ENCODE measurements around the gene KRTAP3-3. TPM values are rescaled to one million over a fixed set of nuclear protein-coding genes. Genes with fewer than 3 reads are reported as not detected.

The KRTAP3-3 gene
- total RNA-seq, 1 donor from 2014 or later, result not detected

DNA sequence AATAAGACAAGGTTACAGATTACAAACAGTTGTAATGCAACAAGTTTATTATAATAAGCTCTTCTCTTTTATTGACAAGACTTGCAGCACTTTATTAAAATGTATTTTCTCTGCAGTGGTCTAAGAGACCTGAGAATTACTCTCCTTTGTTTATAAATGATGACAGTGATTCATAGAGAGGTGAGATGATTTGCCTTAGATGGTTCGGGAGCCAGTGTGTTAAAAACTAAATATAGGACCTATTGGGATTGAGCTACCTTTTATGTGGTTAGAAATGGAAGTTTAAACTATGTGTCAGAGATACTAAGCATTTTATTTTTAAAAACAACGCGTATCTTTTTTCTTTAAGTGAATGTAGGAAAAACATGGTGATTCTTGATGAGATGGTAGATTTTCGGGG lies 2.9 kb upstream of the KRTAP3-3 start:
- no peak for DNase-seq (ENCODE audit: extremely low spot score, unreplicated experiment)
- Mint-ChIP-seq H3K27ac (ENCODE audit: unreplicated experiment) (no peak overlapping the region), H3K4me3 (ENCODE audit: unreplicated experiment) (no peak overlapping the region), H3K36me3 (ENCODE audit: unreplicated experiment) (no peaks in the 10 kb centered on the region), H3K9me3 (ENCODE audit: unreplicated experiment) (no peaks in the 10 kb centered on the region), H3K4me1 (ENCODE audit: unreplicated experiment) (no peaks in the 10 kb centered on the region), H3K27me3 (ENCODE audit: unreplicated experiment) (peaks cover 4% of the 10 kb centered on the region)
- no peak for TF ChIP-seq CTCF (IDR thresholded peaks at IDR 0.05)

GRCh38 chr17:40995116-40995515 lies 1.2 kb upstream of the KRTAP3-3 start:
- Mint-ChIP-seq H3K9me3 (ENCODE audit: unreplicated experiment) (no peaks in the 10 kb centered on the region), H3K36me3 (ENCODE audit: unreplicated experiment) (no peaks in the 10 kb centered on the region), H3K27ac (ENCODE audit: unreplicated experiment) (no peak overlapping the region), H3K4me1 (ENCODE audit: unreplicated experiment) (no peaks in the 10 kb centered on the region), H3K4me3 (ENCODE audit: unreplicated experiment) (no peak overlapping the region), H3K27me3 (ENCODE audit: unreplicated experiment) (peaks cover 4% of the 10 kb centered on the region)
- TF ChIP-seq CTCF (IDR thresholded peaks at IDR 0.05), result no peak
- no peak for DNase-seq (ENCODE audit: extremely low spot score, unreplicated experiment)

DNA sequence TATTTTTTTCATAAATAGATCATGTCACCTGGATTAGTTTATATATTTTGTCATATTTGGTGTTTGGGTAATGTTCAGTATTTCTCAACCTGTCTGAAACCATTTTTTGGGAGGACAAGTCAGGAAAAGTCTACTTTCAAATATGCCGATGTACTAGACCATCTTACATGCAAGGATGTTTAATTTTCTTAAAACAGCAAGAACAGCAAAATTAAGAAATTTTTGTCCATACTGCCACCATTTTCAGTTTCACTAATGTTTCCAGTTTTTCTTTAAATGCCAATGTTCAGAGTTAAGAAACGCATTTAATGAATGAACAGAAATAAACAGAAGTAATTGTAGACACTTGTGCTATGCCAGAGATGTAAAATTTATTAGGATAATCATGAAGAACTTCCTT lies 880 bp downstream of the KRTAP3-3 start:
- no peak overlapping the region for H3K27ac Mint-ChIP-seq (ENCODE audit: unreplicated experiment)

GRCh38 chr17:40992666-40993065 lies 1.3 kb downstream of the KRTAP3-3 start:
- no peak for DNase-seq (ENCODE audit: extremely low spot score, unreplicated experiment)
- Mint-ChIP-seq H3K4me3 (ENCODE audit: unreplicated experiment) (no peak overlapping the region), H3K36me3 (ENCODE audit: unreplicated experiment) (no peaks in the 10 kb centered on the region), H3K27me3 (ENCODE audit: unreplicated experiment) (peaks cover 4% of the 10 kb centered on the region), H3K4me1 (ENCODE audit: unreplicated experiment) (no peaks in the 10 kb centered on the region), H3K9me3 (ENCODE audit: unreplicated experiment) (no peaks in the 10 kb centered on the region), H3K27ac (ENCODE audit: unreplicated experiment) (no peak overlapping the region)
- no peak for TF ChIP-seq CTCF (IDR thresholded peaks at IDR 0.05)

More for the DNA sequence above, 880 bp downstream of the KRTAP3-3 start:
- Mint-ChIP-seq H3K36me3 (ENCODE audit: unreplicated experiment) (no peaks in the 10 kb centered on the region), H3K27me3 (ENCODE audit: unreplicated experiment) (peaks cover 4% of the 10 kb centered on the region), H3K9me3 (ENCODE audit: unreplicated experiment) (no peaks in the 10 kb centered on the region), H3K4me1 (ENCODE audit: unreplicated experiment) (no peaks in the 10 kb centered on the region), H3K4me3 (ENCODE audit: unreplicated experiment) (no peak overlapping the region)
- TF ChIP-seq CTCF (IDR thresholded peaks at IDR 0.05), result no peak
- no peak for DNase-seq (ENCODE audit: extremely low spot score, unreplicated experiment)

- H3K36me3 Mint-ChIP-seq (ENCODE audit: unreplicated experiment), result no peaks in the 10 kb centered on the region
- no peak overlapping the region for H3K27ac Mint-ChIP-seq (ENCODE audit: unreplicated experiment)
- H3K27me3 Mint-ChIP-seq (ENCODE audit: unreplicated experiment), result peaks cover 3% of the 10 kb centered on the region
- no peak for DNase-seq (ENCODE audit: extremely low spot score, unreplicated experiment)
- H3K9me3 Mint-ChIP-seq (ENCODE audit: unreplicated experiment), result no peaks in the 10 kb centered on the region
- no peak for TF ChIP-seq CTCF (IDR thresholded peaks at IDR 0.05)
- H3K4me3 Mint-ChIP-seq (ENCODE audit: unreplicated experiment), result no peak overlapping the region
- peaks cover 2% of the 10 kb centered on the region for H3K4me1 Mint-ChIP-seq (ENCODE audit: unreplicated experiment)
These were observed 7.0 kb downstream of the KRTAP3-3 start for GRCh38 chr17:40986920-40987319.

Data from osteocyte (in vitro differentiated cells).